ENCODE data around the gene AQP6. TPM values are rescaled to one million over a fixed set of nuclear protein-coding genes. Genes with fewer than 3 reads are reported as not detected.

AQP6 gene
- total RNA-seq, 1 experiment from 2014 or later, result 0.09 TPM

GRCh38 chr12:49971141-49971540 is 1.6 kb upstream of the AQP6 start:
- ChIA-PET POLR2A (no interaction called here), CTCF (interaction anchor here (1.1 to 10.9 kb wide), 6 partner anchors 10 to 104 kb away, joined by 3 to 219 read pairs (median 7); partner anchors contain the start of gene AQP2)
- DNase-seq (ENCODE audit: low spot score) (no peak), ATAC-seq (no peak)
- no peaks in the 10 kb centered on the region for H3K36me3 Mint-ChIP-seq
- no peak overlapping the region for H3K4me3 Mint-ChIP-seq
- H3K27ac Mint-ChIP-seq, result no peak overlapping the region
- TF ChIP-seq ZBTB21 (CRISPR knock-in tag; IDR thresholded peaks at IDR 0.05; ENCODE audit: borderline replicate concordance) (no peak), MAX (CRISPR knock-in tag; IDR thresholded peaks at IDR 0.05) (no peak), NR2C2 (CRISPR knock-in tag; IDR thresholded peaks at IDR 0.05) (no peak), RELA (CRISPR knock-in tag; IDR thresholded peaks at IDR 0.05; ENCODE audit: borderline replicate concordance) (no peak), ZNF219 (CRISPR knock-in tag; IDR thresholded peaks at IDR 0.05; ENCODE audit: borderline replicate concordance) (no peak), PRRX2 (CRISPR knock-in tag; IDR thresholded peaks at IDR 0.05) (no peak), SP1 (CRISPR knock-in tag; conservative IDR thresholded peaks at IDR 0.05) (no peak), HMGXB4 (CRISPR knock-in tag; IDR thresholded peaks at IDR 0.05) (no peak), ZNF423 (CRISPR knock-in tag; IDR thresholded peaks at IDR 0.05) (no peak), ZNF425 (CRISPR knock-in tag; conservative IDR thresholded peaks at IDR 0.05) (no peak), ZNF317 (CRISPR knock-in tag; IDR thresholded peaks at IDR 0.05; ENCODE audit: borderline replicate concordance, low read depth) (no peak), ESRRA (CRISPR knock-in tag; IDR thresholded peaks at IDR 0.05; ENCODE audit: borderline replicate concordance) (no peak), MYBL2 (CRISPR knock-in tag; IDR thresholded peaks at IDR 0.05) (no peak)
- TF ChIP-seq, protein P1, sequence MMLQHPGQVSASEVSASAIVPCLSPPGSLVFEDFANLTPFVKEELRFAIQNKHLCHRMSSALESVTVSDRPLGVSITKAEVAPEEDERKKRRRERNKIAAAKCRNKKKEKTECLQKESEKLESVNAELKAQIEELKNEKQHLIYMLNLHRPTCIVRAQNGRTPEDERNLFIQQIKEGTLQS (CRISPR knock-in tag; conservative IDR thresholded peaks at IDR 0.05), result no peak
- H3K9me3 Mint-ChIP-seq, result no peaks in the 10 kb centered on the region
- H3K27me3 Mint-ChIP-seq (ENCODE audit: low read depth), result peaks cover 14% of the 10 kb centered on the region
- H3K4me1 Mint-ChIP-seq, result peaks cover 10% of the 10 kb centered on the region

DNA sequence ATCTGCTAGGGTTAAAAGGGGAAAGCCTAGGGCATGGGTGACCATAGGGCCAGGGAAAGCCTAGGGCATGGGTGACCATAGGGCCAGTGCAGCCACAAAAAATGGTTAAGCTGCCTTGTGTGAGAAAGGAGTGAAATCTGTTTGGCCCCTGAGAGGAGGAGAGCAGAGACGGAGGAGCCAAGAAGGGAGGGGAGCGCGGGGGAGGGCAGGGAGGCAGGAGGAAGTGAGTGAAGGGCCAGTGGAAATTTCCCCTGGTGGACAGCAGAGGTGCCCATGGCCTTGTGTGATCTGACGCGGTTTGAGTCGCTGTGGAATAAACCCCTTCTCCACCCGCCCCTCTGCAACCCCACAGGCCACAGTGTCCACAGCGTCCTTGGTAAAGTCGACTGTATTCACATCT is 618 bp upstream of the AQP6 start:
- H3K4me1 Mint-ChIP-seq, result 0 out of 2 replicates have a peak, but pooled peaks cover 2% of the 10 kb centered on the region
- ChIA-PET CTCF (interaction anchor here (1.2 to 10.9 kb wide), 6 partner anchors 13 to 105 kb away, joined by 3 to 219 read pairs (median 7); partner anchors contain the start of gene AQP2), POLR2A (no interaction called here)
- H3K27me3 Mint-ChIP-seq (ENCODE audit: low read depth), result peaks cover 9% of the 10 kb centered on the region; the same call in 1 of the 2 replicates
- no peaks in the 10 kb centered on the region for H3K9me3 Mint-ChIP-seq
- no peaks in the 10 kb centered on the region for H3K36me3 Mint-ChIP-seq
- DNase-seq (ENCODE audit: low spot score) (no peak), ATAC-seq (no peak)
- no peak for TF ChIP-seq OVOL2 (CRISPR knock-in tag; IDR thresholded peaks at IDR 0.05; ENCODE audit: borderline replicate concordance)
- TF ChIP-seq ATF2 (CRISPR knock-in tag; IDR thresholded peaks at IDR 0.05; ENCODE audit: borderline replicate concordance, low read depth), result no peak
- no peak for TF ChIP-seq ZNF532 (CRISPR knock-in tag; IDR thresholded peaks at IDR 0.05; ENCODE audit: borderline replicate concordance)
- TF ChIP-seq, protein P2, sequence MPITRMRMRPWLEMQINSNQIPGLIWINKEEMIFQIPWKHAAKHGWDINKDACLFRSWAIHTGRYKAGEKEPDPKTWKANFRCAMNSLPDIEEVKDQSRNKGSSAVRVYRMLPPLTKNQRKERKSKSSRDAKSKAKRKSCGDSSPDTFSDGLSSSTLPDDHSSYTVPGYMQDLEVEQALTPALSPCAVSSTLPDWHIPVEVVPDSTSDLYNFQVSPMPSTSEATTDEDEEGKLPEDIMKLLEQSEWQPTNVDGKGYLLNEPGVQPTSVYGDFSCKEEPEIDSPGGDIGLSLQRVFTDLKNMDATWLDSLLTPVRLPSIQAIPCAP (CRISPR knock-in tag; IDR thresholded peaks at IDR 0.05), result no peak
- no peak for TF ChIP-seq USF2 (CRISPR knock-in tag; IDR thresholded peaks at IDR 0.05)
- TF ChIP-seq RORB (CRISPR knock-in tag; IDR thresholded peaks at IDR 0.05), result no peak
- TF ChIP-seq, protein P1 (CRISPR knock-in tag; conservative IDR thresholded peaks at IDR 0.05), result no peak
- no peak overlapping the region for H3K27ac Mint-ChIP-seq
- no peak overlapping the region for H3K4me3 Mint-ChIP-seq

Measured in WTC11 (cell line).